T-helper 2 cell (primary cell): ENCODE results near the gene NSD2.
A peak's percentile ranks its signal among the peaks of the same experiment; 100 is the strongest.
"Not testable (repeated sequence)": the region's sequence is repeated elsewhere in the genome, so short reads cannot be mapped to it uniquely, and the experiment has no call there.

Experiments used
- DNase-seq, 5 experiments: peaks; one replicate each; pipeline versions ENCODE4 v3.0.0 to v3.0.0-alpha.2; 2012 to 2022

The NSD2 gene

DNA sequence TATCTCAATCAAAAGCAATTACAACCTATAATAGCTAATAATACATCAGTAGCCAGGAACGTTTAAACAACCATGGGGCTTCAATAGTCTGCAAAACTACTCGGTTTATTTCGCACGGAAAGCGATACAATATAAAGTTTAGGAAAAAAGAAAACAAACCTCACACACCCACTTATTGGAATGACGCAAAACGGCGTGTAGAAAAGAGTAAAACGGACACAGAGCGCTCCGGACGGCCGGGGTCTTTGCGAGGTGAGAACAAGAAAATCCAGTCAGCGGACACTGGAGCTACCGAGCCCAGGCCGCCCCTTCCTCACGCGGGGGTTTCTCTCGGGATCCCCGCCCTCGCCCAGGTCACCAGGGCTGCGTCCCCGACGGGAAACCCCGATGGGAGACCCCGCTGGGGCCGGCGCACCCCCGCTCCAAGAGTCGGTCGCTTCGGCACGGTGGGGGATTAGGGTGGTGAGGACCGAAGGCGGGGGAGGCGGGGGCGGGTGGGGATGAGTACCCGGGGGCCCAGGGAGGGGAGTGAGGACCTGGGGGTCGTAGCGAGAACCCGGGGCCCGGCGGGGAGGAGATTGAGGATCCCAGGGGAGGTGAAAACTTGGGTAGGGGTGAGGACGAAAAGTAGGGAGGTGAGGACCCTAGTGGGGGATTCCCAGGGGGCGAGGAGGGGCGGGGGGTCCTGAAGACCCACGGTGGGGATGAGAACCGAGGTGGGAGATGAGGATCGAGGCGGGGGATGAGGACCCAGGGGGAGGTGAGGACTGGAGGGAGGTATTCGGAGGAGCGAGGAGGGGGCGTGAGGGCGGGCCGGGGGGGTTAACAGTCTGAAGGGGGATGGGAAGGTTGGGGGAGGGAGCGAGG lies 136.8 kb downstream of the NSD2 start:
- DNase-seq: no peak

DNA sequence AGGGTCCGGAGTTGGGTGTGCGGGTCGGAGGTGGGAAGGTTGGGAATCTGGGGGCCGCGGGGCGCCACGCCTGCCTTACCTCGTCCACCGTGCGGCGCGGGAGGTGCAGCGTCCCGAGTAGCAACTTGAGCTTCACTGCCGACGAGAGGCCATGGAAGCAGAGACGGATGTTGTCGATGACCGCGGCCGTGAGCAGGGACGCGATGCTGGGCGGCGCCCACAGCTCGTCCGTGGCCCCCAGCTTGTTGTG lies 137.4 kb downstream of the NSD2 start:
- no peak for DNase-seq

GRCh38 chr4:2008921-2009650 lies 137.9 kb downstream of the NSD2 start, which contains the start of gene NELFA:
Gene NELFA (minus strand): TSS chr4:2008974. CDS start chr4:2008959, 15 bp downstream.
- peak; percentile 85 to 97 (median 93) for DNase-seq

- peak in 4 of 5 experiments; percentile 21 to 87 (median 54) for DNase-seq
Measured at GRCh38 chr4:2009651-2010233, 138.5 kb downstream of the NSD2 start.

GRCh38 chr4:2011583-2011982 lies 140.4 kb downstream of the NSD2 start:
- DNase-seq: no peak

- DNase-seq: no peak
Measured at GRCh38 chr4:2015008-2015407, 143.8 kb downstream of the NSD2 start.

DNA sequence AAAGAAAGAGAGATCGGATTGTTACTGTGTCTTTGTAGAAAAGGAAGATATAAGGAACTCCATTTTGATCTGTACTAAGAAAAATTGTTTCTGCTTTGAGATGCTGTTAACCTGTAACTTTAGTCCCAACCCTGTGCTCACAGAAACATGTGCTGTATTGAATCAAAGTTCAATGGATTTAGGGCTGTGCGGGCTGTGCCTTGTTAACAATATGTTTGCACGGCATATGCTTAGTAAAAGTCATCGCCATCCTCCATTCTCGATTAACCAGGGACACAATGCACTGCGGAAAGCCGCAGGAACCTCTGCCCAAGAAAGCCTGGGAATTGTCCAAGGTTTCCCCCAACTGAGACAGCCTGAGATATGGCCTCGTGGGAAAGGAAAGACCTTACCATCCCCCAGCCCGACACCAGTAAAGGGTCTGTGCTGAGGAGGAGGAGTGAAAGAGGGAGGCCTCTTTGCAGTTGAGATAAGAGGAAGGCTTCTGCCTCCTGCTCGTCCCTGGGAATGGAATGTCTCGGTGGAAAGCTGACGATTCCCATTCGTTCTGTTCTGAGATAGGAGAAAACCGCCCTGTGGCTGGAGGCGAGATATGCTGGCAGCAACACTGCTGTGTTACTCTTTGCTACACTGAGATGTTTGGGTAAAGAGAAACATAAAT lies 150.3 kb downstream of the NSD2 start:
- not testable (repeated sequence) for DNase-seq

DNA sequence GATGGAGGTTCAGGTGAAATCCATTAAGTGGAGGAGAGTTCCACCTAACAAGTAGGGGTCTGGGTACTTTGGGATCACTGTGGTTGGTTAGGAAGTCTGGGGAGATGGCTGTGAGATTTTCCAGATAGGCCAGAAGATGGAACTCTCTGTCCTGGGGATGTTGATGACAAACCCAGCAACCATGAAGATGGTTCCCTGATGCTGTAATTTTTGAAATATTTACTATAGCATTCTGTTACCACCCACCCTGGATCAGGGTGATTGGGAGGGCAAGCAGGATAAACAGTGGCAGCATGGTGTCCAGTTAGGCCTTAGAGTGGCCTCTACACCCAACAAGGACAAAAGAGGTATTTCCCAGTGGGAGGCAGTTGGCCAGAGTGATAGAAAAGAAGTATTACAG lies 153.5 kb downstream of the NSD2 start:
- no peak for DNase-seq

- no peak for DNase-seq
Measured at GRCh38 chr4:2025817-2026216, 154.6 kb downstream of the NSD2 start.

GRCh38 chr4:2027120-2027519 lies 155.9 kb downstream of the NSD2 start:
- not testable (repeated sequence) for DNase-seq

DNA sequence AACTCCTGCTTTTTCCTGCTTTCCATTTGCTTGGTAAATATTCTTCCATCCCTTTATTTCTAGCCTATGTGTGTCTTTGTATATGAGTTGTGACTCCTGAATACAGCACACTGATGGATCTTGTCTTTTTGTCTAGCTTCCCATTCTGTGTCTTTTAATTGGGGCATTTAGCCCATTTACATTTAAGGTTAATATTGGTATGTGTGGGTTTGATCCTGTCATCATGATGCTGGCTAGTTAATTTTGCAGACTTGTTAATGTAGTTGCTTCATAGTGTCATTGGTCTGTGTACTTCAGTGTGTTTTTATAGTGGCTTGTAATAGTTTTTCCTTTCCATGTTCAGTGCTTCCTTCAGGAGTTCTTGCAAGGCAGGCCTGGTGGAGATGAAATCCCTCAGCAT lies 160.0 kb downstream of the NSD2 start:
- not testable (repeated sequence) for DNase-seq
